GM19395 (cell line): ENCODE results near the gene SCGN.
"Not testable (repeated sequence)": the region's sequence is repeated elsewhere in the genome, so short reads cannot be mapped to it uniquely, and the experiment has no call there.

Source experiments
- ATAC-seq: cut with Tn5 transposase; IDR thresholded peaks from one replicate; pipeline ENCODE4 v1.9.1; 2021; ENCODE audit warnings: mild to moderate bottlenecking, moderate library complexity; ENCODE audit not compliant: unreplicated experiment

The SCGN gene

GRCh38 chr6:25726122-25726911, 74.3 kb downstream of the SCGN start:
- ATAC-seq = no peak

GRCh38 chr6:25727028-25727427, 75.0 kb downstream of the SCGN start:
- ATAC-seq = no peak

- ATAC-seq = no peak
Observed at GRCh38 chr6:25730907-25731306, 78.9 kb downstream of the SCGN start.

- no peak for ATAC-seq
Observed at GRCh38 chr6:25731721-25732120, 79.7 kb downstream of the SCGN start.

GRCh38 chr6:25732468-25733198, 80.6 kb downstream of the SCGN start:
- ATAC-seq = no peak

GRCh38 chr6:25735261-25735660, 83.2 kb downstream of the SCGN start:
- no peak for ATAC-seq

- no peak for ATAC-seq
Observed at GRCh38 chr6:25743868-25744267, 91.9 kb downstream of the SCGN start.

GRCh38 chr6:25745836-25746235, 93.8 kb downstream of the SCGN start:
- ATAC-seq = no peak

GRCh38 chr6:25746968-25747367, 95.0 kb downstream of the SCGN start:
- ATAC-seq = no peak

- no peak for ATAC-seq
Observed at GRCh38 chr6:25747477-25747876, 95.5 kb downstream of the SCGN start.

GRCh38 chr6:25748049-25748448, 96.0 kb downstream of the SCGN start:
- no peak for ATAC-seq

- not testable (repeated sequence) for ATAC-seq
Observed at GRCh38 chr6:25748601-25749517, 96.8 kb downstream of the SCGN start.

- ATAC-seq = no peak
Observed at GRCh38 chr6:25749837-25750236, 97.8 kb downstream of the SCGN start.

GRCh38 chr6:25750906-25751305, 98.9 kb downstream of the SCGN start:
- ATAC-seq = no peak
